ENCODE data around the gene SSH2.
"Not testable (repeated sequence)": the region's sequence is repeated elsewhere in the genome, so short reads cannot be mapped to it uniquely, and the experiment has no call there.

The SSH2 gene, protein sequence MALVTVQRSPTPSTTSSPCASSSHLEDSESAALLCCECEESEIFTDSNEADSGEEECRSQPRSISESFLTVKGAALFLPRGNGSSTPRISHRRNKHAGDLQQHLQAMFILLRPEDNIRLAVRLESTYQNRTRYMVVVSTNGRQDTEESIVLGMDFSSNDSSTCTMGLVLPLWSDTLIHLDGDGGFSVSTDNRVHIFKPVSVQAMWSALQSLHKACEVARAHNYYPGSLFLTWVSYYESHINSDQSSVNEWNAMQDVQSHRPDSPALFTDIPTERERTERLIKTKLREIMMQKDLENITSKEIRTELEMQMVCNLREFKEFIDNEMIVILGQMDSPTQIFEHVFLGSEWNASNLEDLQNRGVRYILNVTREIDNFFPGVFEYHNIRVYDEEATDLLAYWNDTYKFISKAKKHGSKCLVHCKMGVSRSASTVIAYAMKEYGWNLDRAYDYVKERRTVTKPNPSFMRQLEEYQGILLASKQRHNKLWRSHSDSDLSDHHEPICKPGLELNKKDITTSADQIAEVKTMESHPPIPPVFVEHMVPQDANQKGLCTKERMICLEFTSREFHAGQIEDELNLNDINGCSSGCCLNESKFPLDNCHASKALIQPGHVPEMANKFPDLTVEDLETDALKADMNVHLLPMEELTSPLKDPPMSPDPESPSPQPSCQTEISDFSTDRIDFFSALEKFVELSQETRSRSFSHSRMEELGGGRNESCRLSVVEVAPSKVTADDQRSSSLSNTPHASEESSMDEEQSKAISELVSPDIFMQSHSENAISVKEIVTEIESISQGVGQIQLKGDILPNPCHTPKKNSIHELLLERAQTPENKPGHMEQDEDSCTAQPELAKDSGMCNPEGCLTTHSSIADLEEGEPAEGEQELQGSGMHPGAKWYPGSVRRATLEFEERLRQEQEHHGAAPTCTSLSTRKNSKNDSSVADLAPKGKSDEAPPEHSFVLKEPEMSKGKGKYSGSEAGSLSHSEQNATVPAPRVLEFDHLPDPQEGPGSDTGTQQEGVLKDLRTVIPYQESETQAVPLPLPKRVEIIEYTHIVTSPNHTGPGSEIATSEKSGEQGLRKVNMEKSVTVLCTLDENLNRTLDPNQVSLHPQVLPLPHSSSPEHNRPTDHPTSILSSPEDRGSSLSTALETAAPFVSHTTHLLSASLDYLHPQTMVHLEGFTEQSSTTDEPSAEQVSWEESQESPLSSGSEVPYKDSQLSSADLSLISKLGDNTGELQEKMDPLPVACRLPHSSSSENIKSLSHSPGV (N-terminal part only)

DNA sequence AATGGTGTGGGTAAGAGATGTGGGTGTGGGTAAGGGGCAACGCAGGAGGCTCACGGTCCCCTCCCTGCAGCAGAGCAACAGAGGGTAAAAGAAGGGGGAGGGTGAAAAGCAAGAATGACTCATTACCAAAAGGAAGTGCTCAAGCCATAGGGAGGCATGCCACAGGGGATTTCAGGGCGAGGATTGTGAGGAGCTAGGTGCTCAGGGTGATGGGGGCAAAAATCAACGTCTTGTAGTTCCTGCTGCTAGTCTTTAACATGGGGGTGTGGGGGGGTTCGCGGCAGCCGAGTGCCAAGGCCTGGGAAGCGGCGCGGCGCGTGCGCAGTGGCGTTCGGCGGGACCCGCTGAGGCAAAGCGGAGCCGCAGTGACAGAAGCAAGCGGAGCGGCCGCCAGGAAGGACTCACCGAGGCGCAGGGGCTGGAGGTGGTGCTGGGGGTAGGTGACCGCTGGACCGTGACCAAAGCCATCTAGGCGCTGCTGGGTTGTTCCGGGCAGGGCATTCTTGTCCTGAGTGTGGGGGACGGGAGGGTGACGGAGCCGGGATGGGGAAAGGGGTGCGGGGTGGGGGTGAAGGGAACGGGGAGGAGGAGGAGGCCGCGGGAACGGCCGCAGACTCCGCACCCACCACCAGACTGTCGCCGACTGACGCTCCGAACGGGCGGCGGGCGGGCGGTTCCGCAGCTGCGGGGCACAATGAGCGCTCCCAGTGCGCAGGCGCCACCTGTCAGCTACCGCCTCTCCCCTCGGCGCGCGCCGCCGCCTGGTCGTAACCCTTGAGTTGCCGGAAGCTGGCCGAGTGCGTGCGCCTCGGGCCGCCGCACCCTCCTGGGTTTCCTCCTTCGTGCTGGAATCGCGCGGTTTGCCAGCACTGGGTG is at the start of gene SSH2:
Gene SSH2 (minus strand): TSS at position 696 of the 876 bp plus-strand sequence. CDS start 228 bp downstream, at position 468.
- peak; percentile 83 for DNase-seq (ENCODE audit: low read depth)

DNA sequence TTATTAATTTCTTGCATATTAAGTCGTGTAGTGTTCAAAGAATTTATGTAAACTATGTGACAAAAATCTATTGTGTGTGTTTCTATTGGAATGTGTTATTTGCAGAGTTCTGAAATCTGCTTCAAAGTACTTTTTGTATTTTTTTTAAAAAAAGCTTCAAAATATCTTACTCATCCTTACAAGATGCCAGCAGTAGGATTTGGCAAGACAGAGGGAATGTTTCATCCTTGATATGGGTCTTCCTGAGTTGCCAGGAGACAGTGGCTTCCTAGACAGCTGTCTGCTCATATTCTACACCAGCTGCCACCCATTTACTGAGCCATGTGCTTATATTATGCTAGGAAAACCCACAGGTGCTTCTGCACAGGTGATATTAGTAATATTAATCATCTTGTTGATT is 47.8 kb upstream of the SSH2 start:
- no peak for DNase-seq (ENCODE audit: low read depth)

DNA sequence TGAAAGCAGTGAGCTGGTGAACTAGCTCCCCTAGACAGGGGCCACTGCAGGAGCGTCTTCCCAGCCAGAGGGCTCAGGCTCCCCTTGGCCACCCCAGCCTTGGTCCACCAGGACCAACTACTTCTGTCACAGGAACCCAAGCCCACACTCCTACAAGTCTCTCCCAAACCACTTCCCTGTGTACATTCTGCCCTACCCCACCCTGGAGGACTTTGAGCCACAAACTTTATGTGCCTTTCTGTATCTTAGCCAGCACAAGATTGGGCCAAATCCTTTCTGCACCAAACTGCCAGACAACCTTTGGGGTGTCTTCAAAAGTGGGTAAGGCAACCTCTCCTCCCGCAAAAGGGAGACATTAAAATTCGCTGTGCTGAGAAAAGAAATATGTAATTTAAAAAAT is 43.0 kb upstream of the SSH2 start:
- DNase-seq (ENCODE audit: low read depth), result no peak

DNA sequence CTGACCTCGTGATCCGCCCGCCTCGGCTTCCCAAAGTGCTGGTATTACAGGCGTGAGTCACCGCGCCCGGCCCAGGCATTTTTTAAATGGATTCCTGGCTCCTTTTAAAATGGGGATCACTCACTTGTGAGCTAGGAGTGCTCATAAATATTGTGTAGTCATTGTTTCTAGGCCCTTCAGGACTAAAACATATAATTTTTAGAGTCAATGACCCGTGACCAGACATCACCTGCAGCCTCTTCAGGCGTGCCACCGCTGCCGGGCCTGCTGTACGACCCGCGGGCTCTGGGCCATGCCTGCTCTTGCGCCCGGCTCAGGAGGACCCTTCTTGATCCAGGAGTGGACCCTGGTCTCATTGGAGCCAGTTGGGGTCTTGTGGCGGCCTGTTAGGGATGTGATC is 42.2 kb upstream of the SSH2 start:
- no peak for DNase-seq (ENCODE audit: low read depth)

DNA sequence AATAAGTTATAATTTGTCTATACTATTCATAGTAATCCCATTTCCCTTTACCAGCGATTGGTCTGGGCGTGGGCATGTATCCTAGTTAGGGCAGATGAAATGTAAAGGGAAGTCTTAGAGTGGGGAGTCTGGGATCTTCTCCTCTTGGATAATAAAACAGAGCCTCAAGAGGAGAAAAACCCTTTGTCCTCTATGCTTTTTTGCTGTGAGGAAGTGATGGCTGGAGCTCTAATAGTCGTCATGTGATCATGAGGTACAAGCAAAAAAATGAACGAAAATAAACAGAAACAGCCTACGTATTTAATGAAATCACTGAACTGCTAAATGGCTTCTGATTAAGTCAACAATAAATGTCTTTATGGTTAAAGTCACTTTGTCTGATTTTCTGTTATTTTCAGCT is 38.2 kb upstream of the SSH2 start:
- no peak for DNase-seq (ENCODE audit: low read depth)

DNA sequence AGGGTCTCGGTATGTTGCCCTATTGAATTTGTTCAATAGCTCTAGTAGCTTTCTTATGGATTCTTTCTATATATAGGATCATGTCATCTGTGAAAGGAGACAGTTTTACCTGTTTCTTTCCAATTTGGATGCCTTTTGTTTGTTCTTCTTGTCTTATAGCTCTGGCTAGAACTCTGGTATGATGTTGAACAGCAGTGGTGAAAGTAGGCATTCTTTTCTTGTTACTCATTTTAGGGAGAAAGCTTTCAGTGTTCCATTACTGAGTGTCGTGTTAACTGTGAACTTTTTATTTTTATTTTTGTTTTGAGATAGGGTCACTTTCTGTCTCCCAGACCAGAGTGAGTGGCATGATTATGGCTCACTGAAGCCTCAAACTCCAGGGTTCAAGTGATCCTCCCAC is 32.6 kb upstream of the SSH2 start:
- DNase-seq (ENCODE audit: low read depth), result no peak

DNA sequence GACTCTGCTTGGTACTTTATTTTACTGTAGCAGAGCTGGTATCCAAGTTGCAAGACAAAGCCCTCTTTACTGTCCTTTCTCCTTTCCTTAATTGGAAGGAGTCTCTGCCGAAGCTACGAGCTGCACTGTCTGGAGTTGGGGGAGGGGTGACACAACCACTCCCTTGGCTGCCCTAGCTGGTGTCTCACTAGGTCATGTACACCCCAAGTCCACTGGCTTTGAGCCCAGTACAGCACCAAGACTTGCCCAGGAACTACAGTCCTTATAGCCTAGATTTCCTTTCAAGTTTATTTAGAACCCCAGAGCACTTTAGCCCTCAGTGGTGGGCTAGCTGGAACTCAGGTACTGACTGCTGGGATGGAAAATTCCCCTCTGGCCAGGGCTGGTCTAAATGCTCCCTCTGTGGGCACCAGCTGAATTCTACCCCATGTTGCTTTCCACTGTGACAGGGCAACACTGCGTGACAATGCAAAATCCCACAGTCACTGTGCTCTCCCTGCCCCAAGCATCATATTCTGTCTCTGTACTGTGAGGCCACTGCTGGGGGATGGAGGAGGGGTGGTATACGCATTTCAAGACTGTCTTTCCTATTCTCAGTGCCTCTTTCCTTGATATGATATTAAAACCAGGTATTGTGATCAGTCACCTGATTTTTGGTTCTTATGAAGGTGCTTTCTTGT is 29.8 kb upstream of the SSH2 start:
- DNase-seq (ENCODE audit: low read depth), result no peak

DNA sequence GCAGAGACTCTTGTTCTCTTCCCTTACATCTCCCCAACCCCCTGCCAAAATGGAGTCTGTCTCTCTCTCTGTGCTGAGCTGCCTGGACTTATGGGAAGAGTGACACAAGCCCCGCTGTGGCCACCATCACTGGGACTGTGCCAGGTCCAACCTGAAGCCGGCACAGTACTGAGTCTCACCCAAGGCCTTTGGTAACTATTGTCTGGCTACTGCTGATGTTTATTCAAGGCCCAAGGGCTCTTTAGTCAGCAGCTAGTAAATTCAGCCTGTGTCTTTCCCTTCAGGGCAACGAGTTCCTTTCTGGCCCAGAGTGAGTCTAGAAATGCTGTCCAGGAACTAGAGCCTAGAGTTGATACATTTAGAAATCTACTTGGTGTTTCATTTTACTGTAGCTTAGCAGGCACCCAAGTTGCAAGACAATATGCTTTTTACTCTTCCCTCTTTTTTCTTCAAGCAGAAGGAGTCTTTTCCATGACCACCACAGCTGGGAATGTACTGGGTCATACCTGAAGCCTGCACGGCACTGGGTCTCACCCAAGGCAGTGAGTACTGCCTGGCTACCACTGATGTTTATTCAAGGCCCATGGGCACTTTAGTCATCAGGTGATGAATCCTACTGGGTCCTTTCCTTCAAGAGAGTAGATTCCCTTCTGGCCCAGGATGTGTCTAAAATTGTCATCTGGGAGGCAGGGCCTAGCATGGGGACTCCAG is 29.1 kb upstream of the SSH2 start:
- no peak for DNase-seq (ENCODE audit: low read depth)

DNA sequence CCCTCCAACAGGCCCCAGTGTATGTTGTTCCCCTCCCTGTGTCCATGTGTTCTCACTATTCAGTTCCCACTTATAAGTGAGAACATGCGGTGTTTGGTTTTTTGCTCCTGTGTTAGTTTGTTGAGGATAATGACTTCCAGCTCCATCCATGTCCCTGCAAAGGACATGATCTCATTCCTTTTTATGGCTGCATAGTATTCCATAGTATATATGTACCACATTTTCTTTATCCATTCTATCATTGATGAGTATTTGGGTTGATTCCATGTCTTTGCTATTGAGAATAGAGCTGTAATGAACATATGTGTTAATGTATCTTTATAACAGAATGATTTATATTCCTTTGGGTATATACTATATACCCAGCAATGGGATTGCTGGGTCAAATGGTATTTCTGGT is 27.5 kb upstream of the SSH2 start:
- DNase-seq (ENCODE audit: low read depth), result not testable (repeated sequence)

DNA sequence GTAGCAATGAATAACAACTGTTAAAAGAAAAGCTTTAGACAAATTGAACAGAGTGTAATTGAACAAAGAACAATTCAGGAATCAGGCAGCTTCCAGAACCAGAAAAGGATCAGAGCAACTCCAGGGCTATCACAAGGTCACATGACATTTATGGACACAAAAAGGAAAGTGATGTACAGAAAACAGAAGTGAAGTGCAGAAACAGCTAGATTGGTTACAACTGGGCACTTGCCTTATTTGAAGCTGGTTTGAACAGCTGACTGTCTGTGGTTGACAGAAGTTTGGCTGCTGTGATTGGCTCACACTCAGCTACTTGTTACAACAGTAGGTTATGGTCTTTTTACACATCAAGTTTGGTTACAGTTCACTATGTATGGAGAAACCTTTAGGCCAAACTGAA is 26.2 kb upstream of the SSH2 start:
- no peak for DNase-seq (ENCODE audit: low read depth)

DNA sequence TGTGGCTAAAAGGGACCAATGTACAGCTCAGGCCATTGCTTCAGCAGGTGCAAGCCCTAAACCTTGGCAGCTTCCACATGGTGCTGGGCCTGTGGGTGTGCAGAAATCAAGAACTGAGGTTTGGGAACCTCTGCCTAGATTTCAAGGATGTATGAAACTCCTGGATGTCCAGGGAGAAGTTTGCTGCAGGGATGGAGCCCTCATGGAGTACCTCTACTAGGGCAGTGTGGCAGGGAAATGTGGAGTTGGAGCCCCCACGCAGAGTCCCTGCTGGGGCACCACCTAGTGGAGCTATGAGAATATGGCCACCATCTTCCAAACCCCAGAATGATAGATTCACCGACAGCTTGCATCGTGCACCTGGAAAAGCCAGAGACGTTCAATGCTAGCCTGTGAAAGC is 24.4 kb upstream of the SSH2 start:
- DNase-seq (ENCODE audit: low read depth), result no peak

DNA sequence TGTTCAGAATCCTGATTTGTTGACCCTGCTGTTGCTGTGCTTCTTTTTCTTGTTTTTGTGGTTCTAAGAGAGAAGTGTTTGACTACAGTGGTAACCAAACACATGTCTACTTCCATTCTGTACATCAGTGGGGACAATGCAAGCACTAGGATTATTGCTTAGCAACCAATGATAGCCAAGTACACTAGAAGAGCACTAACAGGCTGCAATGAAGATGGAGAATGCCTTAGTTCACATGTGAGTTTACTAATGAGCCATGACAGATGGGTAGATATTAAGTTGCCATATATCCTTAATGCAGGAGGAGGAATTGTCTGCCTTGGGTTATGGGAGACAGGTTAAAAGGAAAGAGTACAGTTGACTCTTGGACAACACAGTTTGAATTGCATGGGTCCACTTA is 19.7 kb upstream of the SSH2 start:
- DNase-seq (ENCODE audit: low read depth), result no peak

DNA sequence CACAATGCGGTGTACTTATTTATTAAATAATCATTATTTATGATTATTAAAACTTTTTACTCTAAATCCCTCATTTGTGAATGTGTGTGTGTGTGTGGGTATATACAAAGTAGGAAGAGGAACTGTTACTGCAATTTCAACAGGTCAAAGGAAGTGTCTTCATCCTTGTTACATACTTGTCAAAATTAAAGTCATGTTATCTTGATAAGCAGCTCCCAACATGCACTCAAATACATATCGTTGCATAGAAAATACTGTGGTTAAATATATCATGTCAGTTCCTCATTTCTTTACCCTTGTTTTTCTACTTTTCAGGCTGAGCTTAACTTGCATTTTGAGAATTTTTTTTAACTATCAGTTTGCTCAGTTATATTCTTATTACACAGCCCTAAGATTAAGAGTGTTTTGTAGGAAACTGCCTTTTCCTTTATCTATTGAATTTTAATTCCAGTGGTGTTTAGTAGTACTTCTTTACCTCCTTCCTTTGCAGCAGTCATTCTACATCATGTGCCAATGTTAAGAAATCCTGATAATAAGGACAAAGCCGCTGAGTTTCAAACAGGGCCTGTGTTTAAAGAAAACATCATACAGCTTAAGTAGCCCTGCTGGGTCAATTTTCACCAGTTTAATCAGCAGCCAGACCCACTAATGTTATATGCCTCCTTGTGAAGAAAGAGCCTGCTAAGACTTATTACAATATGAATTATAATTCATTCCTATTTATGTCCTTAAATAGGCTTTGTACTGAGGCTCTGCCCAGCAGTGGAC is 18.6 kb upstream of the SSH2 start:
- no peak for DNase-seq (ENCODE audit: low read depth)

DNA sequence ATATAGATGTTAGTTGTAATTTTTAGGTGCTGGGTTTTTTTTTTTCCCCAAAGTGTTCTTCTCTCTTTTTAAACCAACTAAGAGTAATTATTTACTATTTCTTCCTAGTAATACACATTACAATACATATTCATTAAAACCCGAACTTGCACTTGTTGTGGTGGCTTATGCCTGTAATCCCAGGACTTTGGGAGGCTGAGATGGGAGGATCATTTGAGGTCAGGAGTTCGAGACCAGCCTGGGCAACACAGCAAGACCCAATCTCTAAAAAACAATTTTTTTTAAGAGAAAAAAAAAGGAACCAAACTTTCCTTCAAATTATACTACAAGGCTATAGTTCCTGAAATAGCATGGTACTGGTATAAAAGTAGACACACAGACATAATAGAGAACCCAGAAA is 15.3 kb upstream of the SSH2 start:
- no peak for DNase-seq (ENCODE audit: low read depth)

DNA sequence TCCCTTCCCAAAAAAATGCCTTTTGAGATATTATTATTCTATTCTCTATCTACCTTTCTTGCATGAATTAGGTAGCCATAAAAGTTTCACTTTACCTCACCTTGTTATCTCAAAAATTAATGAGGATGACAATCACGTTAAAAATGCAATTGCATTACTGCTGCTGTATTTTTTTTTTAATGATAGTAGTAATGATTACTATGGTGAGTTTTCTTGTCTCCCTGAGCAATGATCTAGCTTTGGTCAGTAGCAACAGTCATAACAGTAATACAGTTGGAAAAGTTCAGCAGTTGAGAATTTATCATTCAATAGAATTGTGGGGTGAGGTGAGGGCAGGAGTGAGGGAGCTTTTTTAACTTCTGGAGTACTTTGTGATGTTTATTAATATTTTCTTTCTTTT is 11.3 kb upstream of the SSH2 start, which contains the start of gene EFCAB5:
Gene EFCAB5 (plus strand): TSS at position 301 of the 400 bp plus-strand sequence. CDS start 163 bp downstream, outside the sequence.
- no peak for DNase-seq (ENCODE audit: low read depth)

DNA sequence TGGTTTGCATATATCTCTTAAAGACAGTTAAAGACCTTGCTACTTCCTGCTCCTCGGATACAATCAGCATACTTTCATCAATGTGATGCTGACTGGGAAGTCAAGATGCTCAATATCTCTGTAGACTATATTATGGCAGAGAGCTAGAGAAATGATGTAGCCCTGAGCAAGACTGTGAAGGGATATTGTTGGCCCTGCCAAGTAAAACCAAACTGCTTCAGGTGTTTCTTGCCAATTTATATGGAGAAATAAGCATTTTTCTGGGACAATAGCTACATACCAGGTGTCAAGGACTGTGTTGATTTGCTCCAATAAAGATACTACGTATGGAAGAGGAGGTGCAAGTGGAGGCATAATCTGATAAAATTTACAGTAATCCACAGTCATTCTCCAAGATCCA is 6.7 kb upstream of the SSH2 start:
- DNase-seq (ENCODE audit: low read depth), result no peak

DNA sequence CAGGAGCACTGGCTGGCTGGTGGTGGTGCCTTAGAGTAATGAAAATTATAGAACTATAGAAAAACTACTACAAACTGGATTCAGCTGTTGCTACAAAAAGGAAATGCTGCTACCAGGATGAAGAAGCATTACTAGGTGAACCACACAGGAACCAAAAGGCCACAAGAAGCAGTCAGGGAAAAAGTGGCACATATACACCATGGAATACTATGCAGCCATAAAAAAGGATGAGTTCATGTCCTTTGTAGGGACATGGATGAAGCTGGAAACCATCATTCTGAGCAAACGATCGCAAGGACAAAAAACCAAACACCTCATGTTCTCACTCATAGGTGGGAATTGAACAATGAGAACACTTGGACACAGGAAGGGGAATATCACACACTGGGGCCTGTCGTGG is 5.9 kb upstream of the SSH2 start:
- DNase-seq (ENCODE audit: low read depth), result not testable (repeated sequence)

DNA sequence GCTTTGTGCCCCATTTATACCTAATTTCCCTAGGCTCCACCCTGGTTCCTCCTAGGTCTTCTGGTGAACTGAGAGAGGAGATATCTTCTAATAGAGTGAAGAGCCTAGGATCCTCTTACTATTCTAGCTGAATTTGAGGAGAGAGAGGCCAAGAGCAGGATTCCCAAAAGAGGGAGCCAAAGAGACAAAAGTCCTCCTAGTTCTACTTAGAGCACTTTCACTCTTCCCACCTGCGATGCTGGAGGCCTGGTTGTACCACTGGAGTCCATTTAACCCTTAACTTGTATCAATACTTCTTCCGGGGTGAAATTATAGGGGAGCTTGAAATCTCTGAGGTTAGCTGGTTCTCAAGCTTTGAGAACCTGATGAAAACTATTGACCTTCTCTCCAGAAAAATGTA is 3.4 kb upstream of the SSH2 start:
- no peak for DNase-seq (ENCODE audit: low read depth)

DNA sequence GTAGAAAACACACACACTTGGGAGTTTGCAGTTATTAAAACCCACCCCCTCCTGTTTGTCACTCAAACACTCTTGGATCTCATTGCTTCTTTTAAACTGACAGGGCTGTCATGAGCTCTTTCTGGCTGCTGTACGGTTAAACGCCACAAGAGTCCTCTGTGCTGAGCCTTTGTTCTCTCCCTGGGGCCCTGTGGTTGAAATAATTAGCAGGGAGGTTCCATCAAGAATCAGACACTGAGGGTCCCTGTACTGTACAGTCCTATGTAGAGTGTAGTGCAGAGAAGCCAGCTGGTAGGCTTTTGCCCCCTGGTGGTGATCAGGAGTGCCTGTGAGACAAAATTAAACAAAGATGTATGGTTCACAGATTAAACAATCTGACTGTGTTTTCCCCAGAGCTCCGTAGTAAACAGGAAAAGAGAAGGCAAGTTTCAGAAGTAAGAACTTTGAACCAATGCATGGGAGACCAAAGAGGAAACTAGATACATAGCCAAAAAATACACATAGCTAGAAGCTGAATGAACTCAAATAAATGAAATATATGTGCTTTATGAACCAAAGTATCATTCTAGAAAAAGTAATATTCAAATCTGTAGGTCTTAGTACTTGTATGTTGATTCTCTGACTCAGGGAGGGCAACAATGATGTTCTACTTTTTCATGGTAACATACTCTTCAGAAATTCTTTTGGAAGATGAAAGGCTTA is 1.4 kb upstream of the SSH2 start:
- peak; percentile 56 for DNase-seq (ENCODE audit: low read depth)

All from T-helper 22 cell (primary cell).